GM10847 (cell line): Measurements from ENCODE around the gene ZCCHC24.

ENCODE experiments used
- POLR2A ChIP-seq: IDR thresholded peaks from 2 replicates; pipeline ENCODE4 v1.6.1; 2011; ENCODE audit not compliant: insufficient read length; ENCODE audit errors: extremely low read depth

ZCCHC24 gene

GRCh38 chr10:79405221-79405994 lies 40.0 kb downstream of the ZCCHC24 start:
- no peak for TF ChIP-seq POLR2A

- TF ChIP-seq POLR2A: no peak
These were observed 40.7 kb downstream of the ZCCHC24 start for GRCh38 chr10:79404690-79405131.

GRCh38 chr10:79404231-79404609 lies 41.2 kb downstream of the ZCCHC24 start:
- TF ChIP-seq POLR2A: no peak

GRCh38 chr10:79403441-79404230 lies 41.8 kb downstream of the ZCCHC24 start:
- TF ChIP-seq POLR2A: no peak

- TF ChIP-seq POLR2A: no peak
These were observed 42.5 kb downstream of the ZCCHC24 start for GRCh38 chr10:79402951-79403350.

GRCh38 chr10:79402625-79402946 lies 42.8 kb downstream of the ZCCHC24 start:
- TF ChIP-seq POLR2A: no peak

GRCh38 chr10:79401015-79401921 lies 44.2 kb downstream of the ZCCHC24 start:
- TF ChIP-seq POLR2A: no peak

- no peak for TF ChIP-seq POLR2A
These were observed 45.0 kb downstream of the ZCCHC24 start for GRCh38 chr10:79400146-79401004.

GRCh38 chr10:79399223-79399831 lies 46.1 kb downstream of the ZCCHC24 start:
- no peak for TF ChIP-seq POLR2A

- TF ChIP-seq POLR2A: no peak
These were observed 46.8 kb downstream of the ZCCHC24 start for GRCh38 chr10:79398642-79399041.

GRCh38 chr10:79397575-79398303 lies 47.7 kb downstream of the ZCCHC24 start:
- TF ChIP-seq POLR2A: no peak

GRCh38 chr10:79397051-79397450 lies 48.4 kb downstream of the ZCCHC24 start:
- TF ChIP-seq POLR2A: no peak

GRCh38 chr10:79396520-79396919 lies 48.9 kb downstream of the ZCCHC24 start:
- no peak for TF ChIP-seq POLR2A

GRCh38 chr10:79394664-79395063 lies 50.8 kb downstream of the ZCCHC24 start:
- TF ChIP-seq POLR2A: no peak
